HepG2 (cell line): Measurements from ENCODE around the gene DNAJB11. TPM values are rescaled to one million over a fixed set of nuclear protein-coding genes. Genes with fewer than 3 reads are reported as not detected.

Experiments
- ATF4 ChIP-seq, 2 experiments: fragments of 450-650 bp in 1 of 2; sonication (generic) in 1 of 2; formaldehyde crosslinking; IDR thresholded peaks; 2 replicates each; pipeline versions ENCODE4 v1.5.0 to v1.8.0; 2020 to 2022; ENCODE audit warnings: mild to moderate bottlenecking in 1 of 2, missing genetic modification reagents in 1 of 2
- CREB1 ChIP-seq, 2 experiments: fragments of 450-650 bp in 1 of 2; IDR thresholded peaks; 2 replicates each; pipeline ENCODE4 v1.6.1; 2016 to 2017; ENCODE audit warnings: control low read depth in 1 of 2, mild to moderate bottlenecking in 1 of 2, missing compliant biosample characterization in 1 of 2, missing genetic modification characterization in 1 of 2
- ETS1 ChIP-seq: sonication (generic); formaldehyde crosslinking; IDR thresholded peaks from 2 replicates; pipeline ENCODE4 v1.4.0; 2020; ENCODE audit warnings: missing genetic modification reagents
- ETV6 ChIP-seq: sonication (generic); formaldehyde crosslinking; conservative IDR thresholded peaks from 2 replicates; pipeline ENCODE4 v1.4.0; 2020; ENCODE audit warnings: missing genetic modification reagents
- FOXM1 ChIP-seq: sonication (generic); formaldehyde crosslinking; IDR thresholded peaks from 2 replicates; pipeline ENCODE4 v1.5.0; 2020; ENCODE audit warnings: missing genetic modification reagents
- GMEB2 ChIP-seq: IDR thresholded peaks from 2 replicates; pipeline ENCODE4 v1.6.1; 2016; ENCODE audit warnings: missing biosample characterization, missing genetic modification reagents, low read depth
- KIAA2018 ChIP-seq: sonication (generic); formaldehyde crosslinking; IDR thresholded peaks from 2 replicates; pipeline ENCODE4 v1.5.0; 2020; ENCODE audit warnings: mild to moderate bottlenecking, missing genetic modification reagents, borderline replicate concordance
- MLLT10 ChIP-seq: sonication (generic); formaldehyde crosslinking; IDR thresholded peaks from 2 replicates; pipeline ENCODE4 v1.4.0; 2020; ENCODE audit warnings: missing genetic modification reagents
- MTA3 ChIP-seq: sonication (generic); formaldehyde crosslinking; IDR thresholded peaks from 2 replicates; pipeline ENCODE4 v1.4.0; 2020; ENCODE audit warnings: missing genetic modification reagents
- NFKB2 ChIP-seq: sonication (generic); formaldehyde crosslinking; IDR thresholded peaks from 2 replicates; pipeline ENCODE4 v1.4.0; 2020; ENCODE audit warnings: missing genetic modification reagents, borderline replicate concordance
- RCOR2 ChIP-seq: IDR thresholded peaks from 2 replicates; pipeline ENCODE4 v1.6.1; 2016; ENCODE audit warnings: missing biosample characterization, missing genetic modification reagents
- ZBTB7A ChIP-seq: sonication (generic); formaldehyde crosslinking; IDR thresholded peaks from 2 replicates; pipeline ENCODE4 v1.8.0; 2022; ENCODE audit warnings: mild to moderate bottlenecking, missing genetic modification reagents
- ZNF160 ChIP-seq: sonication (generic); formaldehyde crosslinking; IDR thresholded peaks from 2 replicates; pipeline ENCODE4 v1.8.0; 2022; ENCODE audit warnings: mild to moderate bottlenecking, inconsistent platforms, missing genetic modification reagents
- ZNF678 ChIP-seq: sonication (generic); formaldehyde crosslinking; IDR thresholded peaks from 2 replicates; pipeline ENCODE4 v1.4.0; 2020; ENCODE audit warnings: mild to moderate bottlenecking, missing genetic modification reagents
- ZNF704 ChIP-seq: sonication (generic); formaldehyde crosslinking; IDR thresholded peaks from 2 replicates; pipeline ENCODE4 v1.8.1; 2023; ENCODE audit warnings: mild to moderate bottlenecking, inconsistent platforms, moderate library complexity, missing genetic modification reagents, borderline replicate concordance
- ZNF713 ChIP-seq: sonication (generic); formaldehyde crosslinking; IDR thresholded peaks from 2 replicates; pipeline ENCODE4 v1.4.0; 2020; ENCODE audit warnings: mild to moderate bottlenecking, missing genetic modification reagents
- polyA plus RNA-seq, 8 experiments: library from polyadenylated mRNA; depleted of rRNA in 3 of 8; stranded (reverse) in 7 of 8; unstranded in 1 of 8; fragments of >200 nt; fragmentation: Illumina TruSeq in 4 of 8; extraction: Trizol in 4 of 8; gene quantifications; 2 replicates each; pipeline versions ENCODE4 v1.2.1 to v1.2.3, GENCODE V29; 2011 to 2016; ENCODE audit warnings: low read depth in 4 of 8, missing spikeins in 1 of 8, mixed read lengths in 1 of 8; ENCODE audit not compliant: insufficient read depth in 1 of 8
- total RNA-seq, 5 experiments: library from RNA; depleted of rRNA; stranded (reverse); fragments of >200 nt; fragmentation: Illumina TruSeq; extraction: Trizol; gene quantifications; 2 replicates each; pipeline ENCODE4 v1.2.3, GENCODE V29; 2016; ENCODE audit warnings: low read depth in 1 of 5

Gene DNAJB11
- total and polyA plus RNA-seq, 2 of the 13 experiments (the other 11 are each of a cell fraction or from before 2014, with no cell fraction given): 41.0 to 132 TPM

GRCh38 chr3:186618318-186618938 lies 47.9 kb downstream of the DNAJB11 start (continued):
- TF ChIP-seq FOXM1 (no peak), ATF4 (CRISPR knock-in tag; IDR thresholded peaks at IDR 0.05) (no peak), ZNF704 (CRISPR knock-in tag) (0 out of 2 replicates have a peak, but pooled peaks have one; percentile 31), ZBTB7A (no peak), ZNF160 (no peak), NFKB2 (CRISPR knock-in tag) (peak; percentile 60; the same call in 1 of the 2 replicates), ETV6 (no peak), RCOR2 (CRISPR knock-in tag) (no peak), MLLT10 (CRISPR knock-in tag) (no peak), ZNF713 (0 out of 2 replicates have a peak, but pooled peaks have one; percentile 80), GMEB2 (CRISPR knock-in tag) (no peak), KIAA2018 (CRISPR knock-in tag) (no peak), ETS1 (CRISPR knock-in tag) (no peak), CREB1 (IDR thresholded peaks at IDR 0.05) (no peak), CREB1 (CRISPR knock-in tag; IDR thresholded peaks at IDR 0.05) (no peak), MTA3 (CRISPR knock-in tag) (no peak), ZNF678 (CRISPR knock-in tag) (0 out of 2 replicates have a peak, but pooled peaks have one; percentile 43)
